HepG2 (cell line): ENCODE data around the gene DEFB124. TPM values are rescaled to one million over a fixed set of nuclear protein-coding genes. Genes with fewer than 3 reads are reported as not detected.

Experiments
- ATAC-seq: fragments of 200-7000 bp; cut with Tn5 transposase; 3 replicates; pipeline ENCODE4 v1.9.1; 2020; ENCODE audit warnings: mild to moderate bottlenecking, moderate library complexity
- BruUV-seq: library from RNA; stranded (reverse); fragments of 400-500 nt; replicated peaks from 2 replicates; lab custom pipeline; 2021; lab: Mats Ljungman, UMichigan
- CTCF ChIA-PET: fragments of 300-600 bp; formaldehyde crosslinking; extraction: SDS; loops from one replicate; lab custom pipeline; 2021; ENCODE audit warnings: low total read pairs, inconsistent platforms, low intra/inter-chr PET ratio; lab: Yijun Ruan, JAX
- POLR2A ChIA-PET: fragments of 350-600 bp; sonication (Branson Sonifier 250); formaldehyde crosslinking; loops from one replicate; lab custom pipeline; 2020; ENCODE audit warnings: antibody characterized with exemption, inconsistent platforms; lab: Yijun Ruan, JAX
- DNase-seq: peaks from one replicate; pipeline ENCODE4 v3.0.0-alpha.2; 2015; ENCODE audit warnings: low spot score
- FAIRE-seq: peaks from 3 replicates; lab custom pipeline; 2011; peaks lifted over from hg19 to GRCh38; lab: Jason Lieb, UNC
- H2AFZ ChIP-seq: one replicate; pipeline ENCODE4 v1.6.1; 2011; ENCODE audit warnings: low read length, inconsistent platforms
- H3K27ac ChIP-seq: fragments of 300-600 bp; 3 replicates; pipeline ENCODE4 v1.8.0; 2011; ENCODE audit warnings: mixed run types, mild to moderate bottlenecking, mixed read lengths, low read length, inconsistent platforms; ENCODE audit not compliant: insufficient read depth; ENCODE audit errors: extremely low read length
- H3K27me3 ChIP-seq, 2 experiments: fragments of 200-600 bp in 1 of 2; 2 replicates in 1 of 2; 3 replicates in 1 of 2; pipeline versions ENCODE4 v1.6.0 to v1.8.0; 2011; ENCODE audit warnings: low read length in 2 of 2, mild to moderate bottlenecking in 2 of 2, moderate library complexity in 2 of 2, inconsistent platforms in 1 of 2; ENCODE audit not compliant: insufficient read depth in 2 of 2, control insufficient read depth in 1 of 2
- H3K36me3 ChIP-seq, 2 experiments: fragments of 200-600 bp in 1 of 2; replicated peaks in 1 of 2; 2 replicates in 1 of 2; 3 replicates in 1 of 2; pipeline versions ENCODE4 v1.5.1 to v1.8.0; 2011; ENCODE audit warnings: low read length in 2 of 2, inconsistent platforms in 1 of 2; ENCODE audit not compliant: insufficient read depth in 2 of 2, control insufficient read depth in 1 of 2
- H3K4me1 ChIP-seq: 2 replicates; pipeline ENCODE4 v1.5.1; 2012; ENCODE audit warnings: low read length, inconsistent platforms; ENCODE audit not compliant: insufficient read depth
- H3K4me2 ChIP-seq: 2 replicates; pipeline ENCODE4 v1.6.0; 2011; ENCODE audit warnings: low read depth, low read length, inconsistent platforms
- H3K4me3 ChIP-seq, 3 experiments: fragments of 200-600 bp in 1 of 3; sonication (generic), shearing (Covaris generic) in 1 of 3; replicated peaks in 1 of 3; 2 replicates each; pipeline ENCODE4 v1.5.1; 2011 to 2016; ENCODE audit warnings: low read length in 3 of 3, inconsistent platforms in 2 of 3, low read depth in 2 of 3, mild to moderate bottlenecking in 2 of 3, control low read depth in 1 of 3, mixed read lengths in 1 of 3; ENCODE audit not compliant: insufficient read depth in 1 of 3
- H3K79me2 ChIP-seq: one replicate; pipeline ENCODE4 v1.6.1; 2011; ENCODE audit warnings: low read length, inconsistent platforms; ENCODE audit not compliant: insufficient read depth
- H3K9ac ChIP-seq: 2 replicates; pipeline ENCODE4 v1.6.0; 2011; ENCODE audit warnings: mild to moderate bottlenecking, low read depth, low read length, inconsistent platforms; ENCODE audit not compliant: insufficient read depth
- H3K9me3 ChIP-seq: 2 replicates; pipeline ENCODE4 v1.5.1; 2012; ENCODE audit warnings: mild to moderate bottlenecking, low read length
- H4K20me1 ChIP-seq: 2 replicates; pipeline ENCODE4 v1.6.0; 2011; ENCODE audit warnings: inconsistent platforms, mild to moderate bottlenecking, low read length, moderate library complexity; ENCODE audit not compliant: insufficient read depth
- AHR ChIP-seq: IDR thresholded peaks from 2 replicates; pipeline ENCODE4 v1.6.1; 2018; ENCODE audit warnings: missing genetic modification reagents, missing compliant biosample characterization
- CTCF ChIP-seq: sonication (generic); formaldehyde crosslinking; IDR thresholded peaks from 2 replicates; pipeline ENCODE4 v1.5.0; 2020; ENCODE audit warnings: mild to moderate bottlenecking, missing genetic modification reagents, moderate library complexity
- HNF1B ChIP-seq: sonication (generic); formaldehyde crosslinking; IDR thresholded peaks from 2 replicates; pipeline ENCODE4 v1.5.1; 2020; ENCODE audit warnings: mild to moderate bottlenecking, moderate library complexity, missing genetic modification reagents
- JUND ChIP-seq: sonication (generic); formaldehyde crosslinking; IDR thresholded peaks from 2 replicates; pipeline ENCODE4 v1.8.0; 2022; ENCODE audit warnings: mild to moderate bottlenecking, missing genetic modification reagents
- KLF11 ChIP-seq: IDR thresholded peaks from 2 replicates; pipeline ENCODE4 v1.6.1; 2016; ENCODE audit warnings: missing compliant biosample characterization
- NR1H2 ChIP-seq: sonication (generic); formaldehyde crosslinking; IDR thresholded peaks from 2 replicates; pipeline ENCODE4 v1.8.1; 2022; ENCODE audit warnings: low read depth, missing genetic modification reagents, borderline replicate concordance
- ZBTB26 ChIP-seq: IDR thresholded peaks from 2 replicates; pipeline ENCODE4 v1.6.1; 2016; ENCODE audit warnings: missing compliant biosample characterization, missing genetic modification reagents, borderline replicate concordance
- ZNF558 ChIP-seq: sonication (generic); formaldehyde crosslinking; IDR thresholded peaks from 2 replicates; pipeline ENCODE4 v1.9.0; 2022; ENCODE audit warnings: mild to moderate bottlenecking, missing genetic modification reagents, borderline replicate concordance
- ZNF644 ChIP-seq: IDR thresholded peaks from 2 replicates; pipeline ENCODE4 v1.6.1; 2016; ENCODE audit warnings: low read depth
- ZNF720 ChIP-seq: sonication (generic); formaldehyde crosslinking; IDR thresholded peaks from 2 replicates; pipeline ENCODE4 v1.4.0; 2020; ENCODE audit warnings: missing genetic modification reagents
- ZNF792 ChIP-seq: IDR thresholded peaks from 2 replicates; pipeline ENCODE4 v1.6.1; 2016
- ZNF800 ChIP-seq: sonication (generic); formaldehyde crosslinking; IDR thresholded peaks from 2 replicates; pipeline ENCODE4 v1.4.0; 2020; ENCODE audit warnings: missing genetic modification reagents
- WGBS: methylation state at CpG from one replicate; pipeline ENCODE4 v1.1.6; 2017; ENCODE audit warnings: low lambda C conversion rate; 5-methylcytosine and 5-hydroxymethylcytosine counted together
- in situ Hi-C: cut with HindIII; loops from 2 replicates; pipeline ENCODE4 v1.10.0; 2017; ENCODE audit warnings: low pct_unique_long_range_greater_than_20kb; ENCODE audit not compliant: extremely low pct_ligation_motif_present
- intact Hi-C: fragments of 100-400 bp; cut with micrococcal nuclease; formaldehyde crosslinking; loops from one replicate; pipeline ENCODE4 v1.10.0; 2022; ENCODE audit not compliant: unreplicated experiment
- polyA plus RNA-seq, 8 experiments: library from polyadenylated mRNA; depleted of rRNA in 3 of 8; stranded (reverse) in 7 of 8; unstranded in 1 of 8; fragments of >200 nt; fragmentation: Illumina TruSeq in 4 of 8; extraction: Trizol in 4 of 8; gene quantifications; 2 replicates each; pipeline versions ENCODE4 v1.2.1 to v1.2.3, GENCODE V29; 2011 to 2016; ENCODE audit warnings: low read depth in 4 of 8, missing spikeins in 1 of 8, mixed read lengths in 1 of 8; ENCODE audit not compliant: insufficient read depth in 1 of 8
- total RNA-seq, 5 experiments: library from RNA; depleted of rRNA; stranded (reverse); fragments of >200 nt; fragmentation: Illumina TruSeq; extraction: Trizol; gene quantifications; 2 replicates each; pipeline ENCODE4 v1.2.3, GENCODE V29; 2016; ENCODE audit warnings: low read depth in 1 of 5

DEFB124 gene
- total and polyA plus RNA-seq, 2 of the 13 experiments (the other 11 are each of a cell fraction or from before 2014, with no cell fraction given), result not detected

GRCh38 chr20:31496761-31497295, 21.9 kb upstream of the DEFB124 start:
- ChIA-PET CTCF (no interaction called here), POLR2A (no interaction called here)
- intact Hi-C loops, result no loop called here
- no peak overlapping the region for H3K4me2 ChIP-seq
- H3K36me3 ChIP-seq, result no peaks in the 10 kb centered on the region
- H3K4me1 ChIP-seq, result no peaks in the 10 kb centered on the region
- no peak for ATAC-seq
- no peaks in the 10 kb centered on the region for H3K79me2 ChIP-seq
- H3K9ac ChIP-seq, result no peak overlapping the region
- no peak for FAIRE-seq
- no TSS peak for BruUV-seq
- no peak for DNase-seq
- H3K27ac ChIP-seq, result no peak overlapping the region
- H3K27me3 ChIP-seq, result peaks cover 6 to 26% of the 10 kb centered on the region in 2 experiments; a peak in 2 of 5 replicates
- H3K4me3 ChIP-seq, result no peak overlapping the region
- no peaks in the 10 kb centered on the region for H3K9me3 ChIP-seq
- WGBS, result 6% methylated on average over 15 of the region's 15 CpGs
- TF ChIP-seq ZBTB26 (CRISPR knock-in tag) (no peak), ZNF800 (CRISPR knock-in tag) (no peak), ZNF720 (no peak)
- TF ChIP-seq, all 625 proteins: peak for 0
- no peaks in the 10 kb centered on the region for H4K20me1 ChIP-seq
- in situ Hi-C loops, result loop anchor here (5.0 kb wide), 2 partner anchors 35 to 85 kb away; no protein-coding TSS in a partner anchor
- no peak overlapping the region for H2AFZ ChIP-seq

GRCh38 chr20:31494131-31494530, 19.2 kb upstream of the DEFB124 start:
- in situ Hi-C loops, result no loop called here
- Histone ChIP-seq H3K9me3 (no peaks in the 10 kb centered on the region), H3K4me2 (no peak overlapping the region), H3K27ac (no peak overlapping the region), H3K9ac (no peak overlapping the region), H3K27me3 (peaks cover 7 to 18% of the 10 kb centered on the region in 2 experiments; a peak in 3 of 5 replicates), H3K4me3 (no peak overlapping the region), H3K79me2 (no peaks in the 10 kb centered on the region), H4K20me1 (no peaks in the 10 kb centered on the region), H2AFZ (no peak overlapping the region), H3K36me3 (no peaks in the 10 kb centered on the region), H3K4me1 (no peaks in the 10 kb centered on the region)
- peak; percentile 86 for ATAC-seq
- intact Hi-C loops, result no loop called here
- 13% methylated on average over 2 of the region's 2 CpGs for WGBS
- ChIA-PET CTCF (interaction anchor here (1.5 kb wide), 1 partner anchor 9 kb away, joined by 7 read pairs; no protein-coding TSS in a partner anchor), POLR2A (interaction anchor here (1.2 kb wide), 1 partner anchor 53 kb away, joined by 3 read pairs; a partner anchor contains a TSS)
- no TSS peak for BruUV-seq
- peak; percentile 81 for DNase-seq
- peak; percentile 74 for FAIRE-seq
- TF ChIP-seq NR1H2 (CRISPR knock-in tag), result no peak
- TF ChIP-seq JUND (CRISPR knock-in tag), result no peak
- TF ChIP-seq CTCF (CRISPR knock-in tag), result peak; percentile 63
- no peak for TF ChIP-seq KLF11 (CRISPR knock-in tag)
- no peak for TF ChIP-seq ZNF792 (CRISPR knock-in tag)
- no peak for TF ChIP-seq AHR (CRISPR knock-in tag)
- TF ChIP-seq HNF1B (CRISPR knock-in tag), result no peak
- no peak for TF ChIP-seq ZNF558 (CRISPR knock-in tag)
- TF ChIP-seq ZNF644 (CRISPR knock-in tag), result 0 out of 2 replicates have a peak, but pooled peaks have one; percentile 47
